ENCODE measurements around the gene PLCD1. TPM values are rescaled to one million over a fixed set of nuclear protein-coding genes. Genes with fewer than 3 reads are reported as not detected.

The PLCD1 gene
- total RNA-seq, 1 experiment from 2014 or later = 1.9 TPM

GRCh38 chr3:38016847-38017444 lies 12.5 kb downstream of the PLCD1 start:
- DNase-seq (ENCODE audit: low read depth) = no peak

- no peak for DNase-seq (ENCODE audit: low read depth)
These were observed 13.0 kb downstream of the PLCD1 start for GRCh38 chr3:38016410-38016809.

- no peak for DNase-seq (ENCODE audit: low read depth)
These were observed 13.5 kb downstream of the PLCD1 start for GRCh38 chr3:38015984-38016383.

DNA sequence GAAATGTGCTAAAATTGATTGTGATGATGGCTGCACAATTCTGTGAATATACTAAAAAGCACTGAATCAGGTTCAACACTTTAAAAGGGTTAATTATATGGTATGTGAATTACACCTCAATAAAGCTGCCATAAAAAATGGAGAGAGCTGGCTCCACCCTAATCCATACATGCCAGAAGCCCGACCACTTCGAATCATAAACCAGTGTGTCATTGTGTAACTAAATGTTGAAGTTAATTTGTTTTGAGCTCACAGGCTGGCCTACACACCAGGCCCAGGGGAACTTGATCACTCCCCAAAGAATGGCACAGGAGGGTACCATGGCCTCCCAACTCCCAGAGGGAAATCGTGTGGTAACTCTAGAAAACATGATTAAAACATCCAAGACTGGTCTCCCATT lies 14.0 kb downstream of the PLCD1 start:
- no peak for DNase-seq (ENCODE audit: low read depth)

- no peak for DNase-seq (ENCODE audit: low read depth)
These were observed 18.3 kb downstream of the PLCD1 start for GRCh38 chr3:38011111-38011510.

- no peak for DNase-seq (ENCODE audit: low read depth)
These were observed 19.4 kb downstream of the PLCD1 start for GRCh38 chr3:38009807-38010591.

- DNase-seq (ENCODE audit: low read depth) = no peak
These were observed 20.4 kb downstream of the PLCD1 start for GRCh38 chr3:38008971-38009580.

DNA sequence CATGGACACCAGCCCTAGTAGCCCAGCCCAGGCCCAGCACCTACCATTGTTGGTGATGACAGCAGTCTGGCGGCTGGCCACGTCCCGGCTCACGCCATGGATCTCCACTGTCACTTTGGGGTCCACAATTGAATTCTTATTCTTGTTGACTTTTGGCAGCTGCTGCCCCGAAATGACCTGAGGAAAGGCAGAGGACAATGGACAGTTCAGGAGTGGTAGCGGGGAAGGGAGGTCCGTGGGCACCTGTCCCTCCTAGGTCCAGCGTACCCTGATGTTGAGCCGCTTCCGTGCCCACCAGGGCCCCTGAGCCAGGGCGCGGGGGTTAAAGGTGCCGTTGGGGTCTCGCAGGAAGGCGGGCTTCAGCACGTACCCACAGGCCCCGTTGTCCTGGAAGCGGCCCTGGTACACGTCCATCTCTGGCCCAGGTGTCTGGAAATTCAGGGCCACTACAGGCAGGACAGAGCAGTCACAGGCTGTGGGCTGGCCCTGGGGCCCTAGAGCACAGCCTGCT lies 21.2 kb downstream of the PLCD1 start:
- no peak for DNase-seq (ENCODE audit: low read depth)

DNA sequence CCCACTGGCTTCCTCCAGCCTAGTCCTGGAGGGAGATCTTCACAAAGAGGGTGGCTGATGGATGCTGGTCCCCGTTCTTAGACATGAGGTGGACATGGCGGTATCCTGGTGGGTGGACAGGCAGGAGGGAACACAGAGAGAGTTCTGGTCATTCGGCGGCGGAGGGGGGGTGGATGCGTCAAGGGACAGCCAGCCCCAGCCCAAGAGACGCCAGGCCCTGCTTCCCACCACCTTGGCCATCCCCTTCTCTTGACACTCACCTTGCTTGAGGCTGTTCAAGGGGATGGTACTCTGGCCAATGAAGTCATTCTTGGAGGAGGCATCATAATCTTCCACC lies 21.7 kb downstream of the PLCD1 start:
- DNase-seq (ENCODE audit: low read depth) = no peak

- no peak for DNase-seq (ENCODE audit: low read depth)
These were observed 22.9 kb downstream of the PLCD1 start for GRCh38 chr3:38006445-38006995.

- DNase-seq (ENCODE audit: low read depth) = no peak
These were observed 23.4 kb downstream of the PLCD1 start for GRCh38 chr3:38006031-38006430.

- DNase-seq (ENCODE audit: low read depth) = no peak
These were observed 24.1 kb downstream of the PLCD1 start for GRCh38 chr3:38005076-38006020.

- DNase-seq (ENCODE audit: low read depth) = peak; percentile 57
These were observed 24.9 kb downstream of the PLCD1 start for GRCh38 chr3:38004415-38005075.

DNA sequence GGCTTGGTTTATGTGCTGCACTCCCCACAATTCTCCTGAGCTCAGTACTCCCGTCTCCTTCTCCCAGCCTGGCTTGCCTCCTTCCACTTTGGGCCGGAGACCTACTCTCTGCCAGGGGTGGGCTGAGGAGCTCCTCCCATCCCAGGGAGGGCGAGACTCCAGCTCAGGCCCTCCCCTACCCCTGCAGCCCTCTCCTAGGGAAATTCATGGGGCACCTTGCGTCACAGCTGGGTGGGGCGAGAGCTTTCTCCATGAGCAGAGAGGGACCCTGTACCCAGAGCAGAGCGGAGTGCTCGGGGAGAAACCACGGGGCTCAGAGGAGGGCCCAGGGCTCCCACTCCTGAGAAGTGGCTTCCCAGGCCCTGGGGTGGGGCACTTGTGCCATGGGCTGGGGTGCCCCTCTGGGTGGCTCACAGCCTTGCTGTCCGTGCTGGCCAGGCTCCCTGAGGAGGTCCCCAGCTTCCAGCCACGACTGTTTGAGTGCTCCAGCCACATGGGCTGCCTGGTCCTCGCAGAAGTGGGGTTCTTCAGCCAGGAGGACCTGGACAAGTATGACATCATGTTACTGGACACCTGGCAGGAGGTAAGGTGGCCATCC lies 25.5 kb downstream of the PLCD1 start:
- no peak for DNase-seq (ENCODE audit: low read depth)

GRCh38 chr3:38003371-38003816 lies 26.0 kb downstream of the PLCD1 start:
- DNase-seq (ENCODE audit: low read depth) = peak; percentile 44

- no peak for DNase-seq (ENCODE audit: low read depth)
These were observed 26.5 kb downstream of the PLCD1 start for GRCh38 chr3:38002940-38003339.

- no peak for DNase-seq (ENCODE audit: low read depth)
These were observed 27.1 kb downstream of the PLCD1 start for GRCh38 chr3:38002291-38002876.

- no peak for DNase-seq (ENCODE audit: low read depth)
These were observed 27.9 kb downstream of the PLCD1 start for GRCh38 chr3:38001456-38002081.

DNA sequence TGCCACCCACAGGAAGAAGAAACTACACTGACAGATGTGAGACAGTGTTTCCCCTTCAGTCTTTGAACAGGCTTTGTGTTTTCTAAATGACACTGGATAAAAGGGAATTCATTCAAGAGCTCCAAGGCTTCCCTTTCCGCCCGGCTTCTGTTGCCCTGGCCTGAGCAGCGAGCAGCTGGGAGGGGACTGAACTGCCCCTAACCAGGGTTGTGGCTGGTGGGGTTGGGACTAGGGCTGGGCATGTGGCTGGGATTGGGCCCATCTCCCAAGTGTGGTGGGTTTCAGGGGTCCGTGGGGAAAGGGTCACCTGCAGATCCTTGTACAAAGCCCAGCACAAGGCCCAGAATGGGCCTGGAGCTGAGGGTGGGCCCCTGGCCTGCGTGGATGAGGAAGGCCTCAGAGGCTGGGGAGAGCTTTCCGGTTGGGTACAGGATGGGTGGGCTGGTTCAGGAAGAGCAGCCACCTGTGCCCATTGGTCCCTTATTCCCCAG lies 28.4 kb downstream of the PLCD1 start:
- DNase-seq (ENCODE audit: low read depth) = no peak
